DND-41 (cell line): ENCODE results near the gene PDS5B.

Experiments used
- CTCF ChIP-seq: IDR thresholded peaks from 2 replicates; pipeline ENCODE4 v1.5.1; 2012; ENCODE audit warnings: borderline replicate concordance, low read length, moderate library complexity, mild to moderate bottlenecking; ENCODE audit not compliant: poor library complexity, severe bottlenecking; ENCODE audit errors: extremely low read depth
- EZH2 ChIP-seq: IDR thresholded peaks from 3 replicates; pipeline ENCODE4 v1.6.1; 2012; ENCODE audit warnings: borderline replicate concordance, low read depth, mild to moderate bottlenecking, moderate library complexity, low read length, inconsistent platforms; ENCODE audit not compliant: severe bottlenecking

- TF ChIP-seq EZH2: no peak
- TF ChIP-seq CTCF: no peak
Measured at GRCh38 chr13:32751340-32751739, 165.1 kb downstream of the PDS5B start.
